Stimulated activated CD4-positive, alpha-beta T cell treated with anti-CD3 and anti-CD28 coated beads, Interleukin-1b, Interleukin-23, amount 100 ng/mL, for 48 hours (primary cell): ENCODE results near the gene GRPR.

Source experiments
- DNase-seq: peaks from one replicate; pipeline ENCODE4 v3.0.0-alpha.2; 2020

GRPR gene

GRCh38 chrX:16186380-16187007 is 63.1 kb downstream of the GRPR start:
- DNase-seq: no peak

- no peak for DNase-seq
Measured at GRCh38 chrX:16187024-16187760, 63.8 kb downstream of the GRPR start.

GRCh38 chrX:16188687-16189086 is 65.3 kb downstream of the GRPR start:
- no peak for DNase-seq

- no peak for DNase-seq
Measured at GRCh38 chrX:16191605-16192004, 68.2 kb downstream of the GRPR start.

- no peak for DNase-seq
Measured at GRCh38 chrX:16196829-16197228, 73.5 kb downstream of the GRPR start.

GRCh38 chrX:16199343-16199742 is 76.0 kb downstream of the GRPR start:
- DNase-seq: no peak

- no peak for DNase-seq
Measured at GRCh38 chrX:16202943-16203342, 79.6 kb downstream of the GRPR start.
